Lung (tissue), 12 donors: ENCODE data around the gene ASS1. TPM values are rescaled to one million over a fixed set of nuclear protein-coding genes. Genes with fewer than 3 reads are reported as not detected.

ENCODE experiments used
- ATAC-seq: fragments of 200-7000 bp; cut with Tn5 transposase; one replicate; pipeline ENCODE4 v1.9.1; 2020; ENCODE audit warnings: moderate number of reproducible peaks; ENCODE audit not compliant: insufficient read depth, low FRiP score
- DNase-seq, 3 donors: peaks; one replicate each; pipeline ENCODE4 v3.0.0-alpha.2; 2013 to 2017
- H3K27ac ChIP-seq, 2 donors: one replicate each; pipeline ENCODE4 v1.5.1; 2013; ENCODE audit warnings: mild to moderate bottlenecking in 2 of 2, moderate library complexity in 2 of 2, control low read depth in 1 of 2, inconsistent platforms in 1 of 2, low read depth in 1 of 2, low read length in 1 of 2
- H3K27me3 ChIP-seq, 3 donors: one replicate each; pipeline ENCODE4 v1.5.1; 2013; ENCODE audit warnings: low read length in 2 of 3; ENCODE audit not compliant: control insufficient read depth in 3 of 3, insufficient read depth in 3 of 3
- H3K36me3 ChIP-seq, 4 donors: one replicate each; pipeline ENCODE4 v1.5.1; 2013; ENCODE audit warnings: low read length in 4 of 4, mild to moderate bottlenecking in 1 of 4, moderate library complexity in 1 of 4; ENCODE audit not compliant: control insufficient read depth in 4 of 4, insufficient read depth in 4 of 4
- H3K4me1 ChIP-seq, 5 donors: one replicate each; pipeline ENCODE4 v1.5.1; 2013; ENCODE audit warnings: low read length in 5 of 5, mild to moderate bottlenecking in 2 of 5, moderate library complexity in 1 of 5; ENCODE audit not compliant: control insufficient read depth in 5 of 5, insufficient read depth in 5 of 5
- H3K4me3 ChIP-seq: one replicate; pipeline ENCODE4 v1.5.1; 2013; ENCODE audit warnings: mild to moderate bottlenecking, control low read depth, moderate library complexity
- H3K9ac ChIP-seq, 2 donors: one replicate each; pipeline ENCODE4 v1.5.1; 2013; ENCODE audit warnings: low read length in 2 of 2, control low read depth in 1 of 2; ENCODE audit not compliant: insufficient read depth in 1 of 2
- H3K9me3 ChIP-seq, 4 donors: one replicate each; pipeline ENCODE4 v1.5.1; 2013; ENCODE audit warnings: low read length in 3 of 4, mild to moderate bottlenecking in 1 of 4, moderate library complexity in 1 of 4; ENCODE audit not compliant: control insufficient read depth in 4 of 4, insufficient read depth in 3 of 4
- CTCF ChIP-seq: IDR thresholded peaks from 2 replicates; pipeline ENCODE4 v1.5.1; 2012; ENCODE audit warnings: mild to moderate bottlenecking; ENCODE audit errors: control extremely low read depth, extremely low read depth
- WGBS, 2 donors: extraction: QIAGEN DNeasy Blood & Tissue Kit; methylation state at CpG; one replicate each; pipeline ENCODE4 v1.1.7; 2013; 5-methylcytosine and 5-hydroxymethylcytosine counted together
- polyA plus RNA-seq, 2 donors: library from polyadenylated mRNA; stranded (reverse); fragments of 200-250 nt; gene quantifications; one replicate each; pipeline ENCODE4 v1.2.1, GENCODE V29; 2013
- total RNA-seq, 2 donors: library from RNA; depleted of rRNA in 1 of 2; stranded (reverse); fragments of >200 nt in 1 of 2; gene quantifications; one replicate each; pipeline ENCODE4 v1.2.1, GENCODE V29; 2014 to 2021
- donor health status: control.
- donor health status: control.
- donor health status: Bipolar disorder and iron deficiency.
- donor health status: healthy.
- donor health status: DM: yes; HTN: yes; CAD: no.

Gene ASS1
- total and polyA plus RNA-seq, 4 donors, result 51.2 to 165 (median 112) TPM

- H3K36me3 ChIP-seq, result no peaks in the 10 kb centered on the region
- 94 to 95% methylated on average over 10 of the region's 10 CpGs for WGBS, 2 donors
- no peak overlapping the region for H3K27ac ChIP-seq
- peaks cover 0 to 3% (median 0%) of the 10 kb centered on the region in 3 donors for H3K27me3 ChIP-seq
- TF ChIP-seq CTCF, result no peak
- no peak overlapping the region for H3K4me3 ChIP-seq
- peak overlapping the region in 1 of 2 donors; percentile 9 for H3K9ac ChIP-seq
- H3K4me1 ChIP-seq, result peaks cover 0 to 33% (median 17%) of the 10 kb centered on the region in 5 donors
- ATAC-seq (no peak), DNase-seq (no peak)
- no peaks in the 10 kb centered on the region for H3K9me3 ChIP-seq
Measured at GRCh38 chr9:130454096-130454811, 9.5 kb downstream of the ASS1 start.

GRCh38 chr9:130454812-130455325 is 10.1 kb downstream of the ASS1 start:
- WGBS, 2 donors, result 32 to 92% methylated on average over 3 of the region's 3 CpGs
- ATAC-seq (no peak), DNase-seq (no peak)
- Histone ChIP-seq H3K9me3 (no peaks in the 10 kb centered on the region), H3K9ac (no peak overlapping the region), H3K27me3 (peaks cover 0 to 3% (median 0%) of the 10 kb centered on the region in 3 donors), H3K36me3 (no peaks in the 10 kb centered on the region), H3K27ac (no peak overlapping the region), H3K4me3 (no peak overlapping the region), H3K4me1 (peaks cover 0 to 31% (median 17%) of the 10 kb centered on the region in 5 donors)
- TF ChIP-seq CTCF, result no peak

GRCh38 chr9:130458027-130458803 is 13.5 kb downstream of the ASS1 start:
- no peak for TF ChIP-seq CTCF
- Histone ChIP-seq H3K27me3 (peaks cover 0 to 3% (median 0%) of the 10 kb centered on the region in 3 donors), H3K36me3 (no peaks in the 10 kb centered on the region), H3K4me1 (peaks cover 0 to 9% (median 0%) of the 10 kb centered on the region in 5 donors), H3K9ac (no peak overlapping the region), H3K9me3 (no peaks in the 10 kb centered on the region), H3K27ac (peak overlapping the region in 1 of 2 donors; percentile 7), H3K4me3 (no peak overlapping the region)
- WGBS, 2 donors, result 91 to 94% methylated on average over 22 to 23 of the region's 23 CpGs
- DNase-seq (no peak), ATAC-seq (no peak)
